SJSA1 (cell line): ENCODE measurements around the gene FANCC. TPM values are rescaled to one million over a fixed set of nuclear protein-coding genes. Genes with fewer than 3 reads are reported as not detected.

Experiments used
- DNase-seq, 2 experiments: peaks; one replicate each; pipeline ENCODE4 v3.0.0-alpha.2; 2015 to 2020; ENCODE audit warnings: low spot score in 2 of 2, low read depth in 1 of 2
- H3K27ac ChIP-seq: fragments of 250-450 bp; sonication (Bioruptor Pico); 2 replicates; pipeline ENCODE4 v1.5.1; 2020; ENCODE audit warnings: mild to moderate bottlenecking, moderate library complexity
- H3K27me3 ChIP-seq: fragments of 250-450 bp; sonication (Bioruptor Pico); replicated peaks from 2 replicates; pipeline ENCODE4 v1.5.1; 2020; ENCODE audit warnings: mild to moderate bottlenecking, moderate library complexity
- H3K36me3 ChIP-seq: fragments of 250-450 bp; sonication (Bioruptor Pico); 2 replicates; pipeline ENCODE4 v1.5.1; 2020; ENCODE audit warnings: mild to moderate bottlenecking
- H3K4me1 ChIP-seq: fragments of 250-450 bp; sonication (Bioruptor Pico); replicated peaks from 2 replicates; pipeline ENCODE4 v1.6.1; 2021; ENCODE audit warnings: mild to moderate bottlenecking
- H3K4me3 ChIP-seq: fragments of 250-450 bp; sonication (Bioruptor Pico); 2 replicates; pipeline ENCODE4 v1.5.1; 2020; ENCODE audit warnings: mild to moderate bottlenecking
- H3K9me3 ChIP-seq: fragments of 250-450 bp; sonication (Bioruptor Pico); replicated peaks from 2 replicates; pipeline ENCODE4 v1.5.1; 2020; ENCODE audit warnings: mild to moderate bottlenecking
- total RNA-seq: library from RNA; depleted of rRNA; stranded (reverse); fragments of >200 nt; shearing (Covaris generic); gene quantifications from 2 replicates; pipeline ENCODE4 v1.2.3, GENCODE V29; 2014; rRNA removed

The FANCC gene
- total RNA-seq, result 9.3 and 10.8 TPM in 2 replicates

GRCh38 chr9:95317119-95317892 is at the start of gene FANCC:
FANCC (minus strand) TSS chr9:95317709; CDS start chr9:95249291, 68,418 bp downstream.
- H3K27ac ChIP-seq, result peak within 1 kb of the TSS; percentile 98
- H3K9me3 ChIP-seq, result no peaks in the 10 kb centered on the region
- H3K36me3 ChIP-seq, result no peaks in the 10 kb centered on the region
- peaks cover 27% of the 10 kb centered on the region for H3K4me1 ChIP-seq
- peak within 1 kb of the TSS; percentile 54 for H3K4me3 ChIP-seq
- DNase-seq, result peak; percentile 98
- no peaks in the 10 kb centered on the region for H3K27me3 ChIP-seq

GRCh38 chr9:95366731-95367325 is 49.3 kb upstream of the FANCC start:
- no peak overlapping the region for H3K4me3 ChIP-seq
- H3K36me3 ChIP-seq, result no peaks in the 10 kb centered on the region

GRCh38 chr9:95365766-95366165 is 48.3 kb upstream of the FANCC start:
- Histone ChIP-seq H3K27ac (no peak overlapping the region), H3K9me3 (no peaks in the 10 kb centered on the region), H3K4me1 (no peaks in the 10 kb centered on the region), H3K27me3 (no peaks in the 10 kb centered on the region), H3K36me3 (no peaks in the 10 kb centered on the region), H3K4me3 (no peak overlapping the region)
- DNase-seq, result no peak

More at GRCh38 chr9:95366731-95367325, 49.3 kb upstream of the FANCC start:
- H3K27ac ChIP-seq, result no peak overlapping the region
- H3K9me3 ChIP-seq, result no peaks in the 10 kb centered on the region
- no peaks in the 10 kb centered on the region for H3K4me1 ChIP-seq
- DNase-seq, result no peak
- no peaks in the 10 kb centered on the region for H3K27me3 ChIP-seq

GRCh38 chr9:95363051-95363841 is 45.7 kb upstream of the FANCC start:
- Histone ChIP-seq H3K4me1 (no peaks in the 10 kb centered on the region), H3K27ac (no peak overlapping the region), H3K4me3 (no peak overlapping the region), H3K27me3 (no peaks in the 10 kb centered on the region), H3K9me3 (no peaks in the 10 kb centered on the region), H3K36me3 (no peaks in the 10 kb centered on the region)
- no peak for DNase-seq

GRCh38 chr9:95360866-95361265 is 43.4 kb upstream of the FANCC start:
- H3K4me1 ChIP-seq, result no peaks in the 10 kb centered on the region
- H3K9me3 ChIP-seq, result no peaks in the 10 kb centered on the region
- no peak overlapping the region for H3K27ac ChIP-seq
- H3K36me3 ChIP-seq, result no peaks in the 10 kb centered on the region
- no peaks in the 10 kb centered on the region for H3K27me3 ChIP-seq
- no peak overlapping the region for H3K4me3 ChIP-seq
- DNase-seq, result no peak

GRCh38 chr9:95357316-95357715 is 39.8 kb upstream of the FANCC start:
- Histone ChIP-seq H3K4me1 (no peaks in the 10 kb centered on the region), H3K27me3 (no peaks in the 10 kb centered on the region), H3K4me3 (no peak overlapping the region), H3K9me3 (no peaks in the 10 kb centered on the region), H3K27ac (no peak overlapping the region), H3K36me3 (no peaks in the 10 kb centered on the region)
- no peak for DNase-seq

GRCh38 chr9:95355500-95355899 is 38.0 kb upstream of the FANCC start:
- no peak for DNase-seq
- Histone ChIP-seq H3K36me3 (no peaks in the 10 kb centered on the region), H3K9me3 (no peaks in the 10 kb centered on the region), H3K27ac (no peak overlapping the region), H3K4me1 (no peaks in the 10 kb centered on the region), H3K27me3 (no peaks in the 10 kb centered on the region), H3K4me3 (no peak overlapping the region)

GRCh38 chr9:95351051-95351450 is 33.5 kb upstream of the FANCC start:
- no peak overlapping the region for H3K4me3 ChIP-seq
- DNase-seq, result no peak
- H3K27ac ChIP-seq, result no peak overlapping the region
- no peaks in the 10 kb centered on the region for H3K4me1 ChIP-seq
- H3K9me3 ChIP-seq, result 0 out of 2 replicates have a peak, but pooled peaks cover 2% of the 10 kb centered on the region
- no peaks in the 10 kb centered on the region for H3K27me3 ChIP-seq
- H3K36me3 ChIP-seq, result no peaks in the 10 kb centered on the region

- Histone ChIP-seq H3K27ac (no peak overlapping the region), H3K36me3 (no peaks in the 10 kb centered on the region), H3K9me3 (0 out of 2 replicates have a peak, but pooled peaks cover 2% of the 10 kb centered on the region), H3K4me1 (no peaks in the 10 kb centered on the region), H3K27me3 (no peaks in the 10 kb centered on the region), H3K4me3 (no peak overlapping the region)
- DNase-seq, result no peak
These were observed 32.8 kb upstream of the FANCC start for GRCh38 chr9:95350266-95350665.

- 0 out of 2 replicates have a peak, but pooled peaks cover 2% of the 10 kb centered on the region for H3K9me3 ChIP-seq
- no peaks in the 10 kb centered on the region for H3K36me3 ChIP-seq
- DNase-seq, result no peak
- H3K4me1 ChIP-seq, result no peaks in the 10 kb centered on the region
- no peaks in the 10 kb centered on the region for H3K27me3 ChIP-seq
- H3K4me3 ChIP-seq, result no peak overlapping the region
- no peak overlapping the region for H3K27ac ChIP-seq
These were observed 31.9 kb upstream of the FANCC start for GRCh38 chr9:95349091-95350038.

GRCh38 chr9:95346021-95346420 is 28.5 kb upstream of the FANCC start:
- H3K9me3 ChIP-seq, result 0 out of 2 replicates have a peak, but pooled peaks cover 2% of the 10 kb centered on the region
- no peak for DNase-seq
- H3K27me3 ChIP-seq, result no peaks in the 10 kb centered on the region
- H3K4me1 ChIP-seq, result no peaks in the 10 kb centered on the region; the same call in 1 of the 2 replicates
- H3K4me3 ChIP-seq, result no peak overlapping the region
- H3K36me3 ChIP-seq, result no peaks in the 10 kb centered on the region
- no peak overlapping the region for H3K27ac ChIP-seq

- Histone ChIP-seq H3K4me1 (no peaks in the 10 kb centered on the region; the same call in 1 of the 2 replicates), H3K27me3 (no peaks in the 10 kb centered on the region)
- no peak for DNase-seq
These were observed 27.3 kb upstream of the FANCC start for GRCh38 chr9:95344735-95345325.

More at GRCh38 chr9:95344735-95345325, 27.3 kb upstream of the FANCC start:
- Histone ChIP-seq H3K27ac (no peak overlapping the region), H3K36me3 (no peaks in the 10 kb centered on the region), H3K9me3 (0 out of 2 replicates have a peak, but pooled peaks cover 2% of the 10 kb centered on the region), H3K4me3 (no peak overlapping the region)
